MM.1S (cell line): ENCODE results near the gene TMEM132D.

Experiments
- DNase-seq: peaks from one replicate; pipeline ENCODE4 v3.0.0-alpha.2; 2015
- H2AFZ ChIP-seq: fragments of 300-600 bp; sonication (generic); 2 replicates; pipeline ENCODE4 v1.6.0; 2016; ENCODE audit warnings: antibody characterized with exemption, low read length
- H3F3A ChIP-seq: fragments of 300-600 bp; sonication (generic); 2 replicates; pipeline ENCODE4 v1.6.1; 2016; ENCODE audit warnings: mild to moderate bottlenecking, antibody characterized with exemption, low read length, moderate library complexity, mixed read lengths; ENCODE audit not compliant: insufficient read depth
- H3K27ac ChIP-seq: fragments of 300-600 bp; sonication (generic); 2 replicates; pipeline ENCODE4 v1.5.1; 2016; ENCODE audit warnings: mild to moderate bottlenecking, low read length
- H3K27me3 ChIP-seq: fragments of 300-600 bp; sonication (generic); replicated peaks from 2 replicates; pipeline ENCODE4 v1.6.0; 2016; ENCODE audit warnings: low read length; ENCODE audit not compliant: insufficient read depth
- H3K36me3 ChIP-seq: fragments of 300-600 bp; sonication (generic); replicated peaks from 2 replicates; pipeline ENCODE4 v1.6.1; 2016; ENCODE audit warnings: mild to moderate bottlenecking, low read length, mixed read lengths; ENCODE audit not compliant: insufficient read depth
- H3K4me1 ChIP-seq: fragments of 300-600 bp; sonication (generic); 2 replicates; pipeline ENCODE4 v1.6.1; 2016; ENCODE audit warnings: low read length, mixed read lengths
- H3K4me2 ChIP-seq: fragments of 300-600 bp; sonication (generic); 2 replicates; pipeline ENCODE4 v1.6.0; 2016; ENCODE audit warnings: low read depth, low read length
- H3K4me3 ChIP-seq: fragments of 300-600 bp; sonication (generic); 2 replicates; pipeline ENCODE4 v1.5.1; 2016; ENCODE audit warnings: low read length, mixed read lengths
- H3K79me2 ChIP-seq: fragments of 300-600 bp; sonication (generic); 2 replicates; pipeline ENCODE4 v1.6.1; 2016; ENCODE audit warnings: mixed run types, low read length, mixed read lengths
- H3K9ac ChIP-seq: fragments of 300-600 bp; sonication (generic); 2 replicates; pipeline ENCODE4 v1.6.1; 2016; ENCODE audit warnings: low read length, mixed read lengths
- H3K9me2 ChIP-seq: fragments of 300-600 bp; sonication (generic); replicated peaks from 2 replicates; pipeline ENCODE4 v1.6.1; 2016; ENCODE audit warnings: mild to moderate bottlenecking, low read length, mixed read lengths; ENCODE audit not compliant: insufficient read depth
- H3K9me3 ChIP-seq: fragments of 300-600 bp; sonication (generic); replicated peaks from 2 replicates; pipeline ENCODE4 v1.6.1; 2016; ENCODE audit warnings: mild to moderate bottlenecking, low read length, mixed read lengths; ENCODE audit not compliant: insufficient read depth
- H4K20me1 ChIP-seq: fragments of 300-600 bp; sonication (generic); 2 replicates; pipeline ENCODE4 v1.6.1; 2016; ENCODE audit warnings: mild to moderate bottlenecking, low read length, moderate library complexity, mixed read lengths; ENCODE audit not compliant: insufficient read depth
- EZH2 ChIP-seq: fragments of 300-600 bp; sonication (generic); optimal IDR thresholded peaks from 2 replicates; pipeline ENCODE3; 2017; ENCODE audit warnings: low read depth, mild to moderate bottlenecking, antibody characterized with exemption, low read length, mixed read lengths
- EZH2phosphoT487 ChIP-seq: fragments of 300-600 bp; sonication (generic); IDR thresholded peaks from 2 replicates; pipeline ENCODE4 v1.6.1; 2018; ENCODE audit warnings: antibody characterized with exemption, low read length
- TF ChIP-seq, protein P1 (sequence below): fragments of 300-600 bp; sonication (generic); IDR thresholded peaks from 2 replicates; pipeline ENCODE4 v1.5.1; 2016; ENCODE audit warnings: antibody characterized with exemption, low read length, mixed read lengths

TMEM132D gene

DNA sequence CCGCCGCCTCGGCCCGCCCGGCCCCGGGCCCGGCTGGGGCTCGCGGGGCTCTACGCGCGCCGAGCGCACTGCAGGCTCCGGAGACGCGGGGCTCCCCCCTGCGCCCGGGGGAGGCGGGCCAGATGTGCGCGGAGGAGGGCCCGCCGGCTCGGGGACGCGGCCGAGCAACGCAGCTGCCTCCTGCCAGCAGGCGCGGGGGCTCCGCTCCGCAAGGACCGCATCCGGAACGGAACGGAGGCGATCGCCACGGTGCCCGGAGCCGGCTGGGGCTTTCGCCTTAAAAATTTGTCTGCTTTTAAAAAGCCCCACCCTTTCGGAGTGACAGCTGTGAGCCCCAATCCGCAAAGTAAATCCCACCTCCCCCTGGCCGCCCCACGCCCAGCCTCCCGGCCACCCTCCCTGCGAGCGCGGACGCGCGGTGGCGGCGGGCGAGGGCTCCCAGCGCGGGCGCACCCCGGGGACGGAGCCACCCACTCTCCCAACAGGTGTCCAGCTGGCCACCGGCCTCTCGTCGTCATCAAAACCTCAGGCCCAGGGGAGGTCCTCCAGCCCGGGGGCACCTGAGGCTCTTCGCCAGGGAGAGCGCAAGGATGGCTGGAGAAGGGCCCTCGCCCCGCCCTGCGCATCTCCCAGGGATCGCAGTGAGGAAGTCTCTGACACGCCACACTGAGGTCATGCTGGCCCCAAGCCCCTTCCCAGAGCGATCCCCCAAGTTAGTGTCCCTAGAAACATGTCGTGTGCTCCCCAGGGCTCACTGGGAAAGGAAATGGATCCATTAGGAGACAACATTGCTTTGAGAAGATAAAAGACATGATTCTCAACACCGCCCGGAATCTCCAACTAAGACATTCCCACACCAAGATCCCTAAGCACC is at the start of gene TMEM132D:
Gene TMEM132D, minus strand, starts transcription at position 70 of the 874 bp plus-strand sequence.
- Histone ChIP-seq H3K79me2 (no peaks in the 10 kb centered on the region), H3K9ac (no peak within 1 kb of the TSS), H4K20me1 (no peaks in the 10 kb centered on the region), H3K27me3 (no peaks in the 10 kb centered on the region), H2AFZ (no peak within 1 kb of the TSS), H3K36me3 (no peaks in the 10 kb centered on the region), H3K4me2 (no peak within 1 kb of the TSS), H3K4me1 (no peaks in the 10 kb centered on the region), H3K9me3 (no peaks in the 10 kb centered on the region), H3F3A (no peaks in the 10 kb centered on the region), H3K4me3 (no peak within 1 kb of the TSS), H3K9me2 (no peaks in the 10 kb centered on the region), H3K27ac (no peak within 1 kb of the TSS)
- no peak for DNase-seq
- no peak for TF ChIP-seq EZH2
- no peak for TF ChIP-seq EZH2phosphoT487
- TF ChIP-seq, protein P1, sequence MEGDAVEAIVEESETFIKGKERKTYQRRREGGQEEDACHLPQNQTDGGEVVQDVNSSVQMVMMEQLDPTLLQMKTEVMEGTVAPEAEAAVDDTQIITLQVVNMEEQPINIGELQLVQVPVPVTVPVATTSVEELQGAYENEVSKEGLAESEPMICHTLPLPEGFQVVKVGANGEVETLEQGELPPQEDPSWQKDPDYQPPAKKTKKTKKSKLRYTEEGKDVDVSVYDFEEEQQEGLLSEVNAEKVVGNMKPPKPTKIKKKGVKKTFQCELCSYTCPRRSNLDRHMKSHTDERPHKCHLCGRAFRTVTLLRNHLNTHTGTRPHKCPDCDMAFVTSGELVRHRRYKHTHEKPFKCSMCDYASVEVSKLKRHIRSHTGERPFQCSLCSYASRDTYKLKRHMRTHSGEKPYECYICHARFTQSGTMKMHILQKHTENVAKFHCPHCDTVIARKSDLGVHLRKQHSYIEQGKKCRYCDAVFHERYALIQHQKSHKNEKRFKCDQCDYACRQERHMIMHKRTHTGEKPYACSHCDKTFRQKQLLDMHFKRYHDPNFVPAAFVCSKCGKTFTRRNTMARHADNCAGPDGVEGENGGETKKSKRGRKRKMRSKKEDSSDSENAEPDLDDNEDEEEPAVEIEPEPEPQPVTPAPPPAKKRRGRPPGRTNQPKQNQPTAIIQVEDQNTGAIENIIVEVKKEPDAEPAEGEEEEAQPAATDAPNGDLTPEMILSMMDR, result no peak

DNA sequence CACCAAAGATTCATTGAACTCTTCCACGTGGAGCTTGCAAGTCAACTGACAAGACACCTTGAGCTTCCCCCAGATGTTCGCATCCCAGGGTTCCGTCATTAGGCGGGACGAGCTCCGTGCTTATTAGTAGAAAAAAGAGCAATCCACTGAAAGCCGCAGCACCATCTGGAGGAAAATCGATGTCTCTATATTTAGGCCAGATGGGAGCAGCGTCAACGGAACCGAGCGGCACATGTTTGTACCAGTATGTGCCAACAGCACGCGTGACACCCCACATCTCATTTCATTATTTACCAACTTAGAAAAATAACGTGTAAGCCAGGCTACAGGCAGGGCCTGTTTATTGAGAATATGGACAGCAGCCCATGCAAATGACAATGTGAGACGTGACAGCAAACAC is 45.8 kb upstream of the TMEM132D start:
- H2AFZ ChIP-seq, result no peak overlapping the region
- H3K9me2 ChIP-seq, result no peaks in the 10 kb centered on the region
- H3K4me2 ChIP-seq, result no peak overlapping the region
- H3K27ac ChIP-seq, result no peak overlapping the region
- no peaks in the 10 kb centered on the region for H3K36me3 ChIP-seq
- H3K9me3 ChIP-seq, result no peaks in the 10 kb centered on the region
- TF ChIP-seq, protein P1, result no peak
- no peak for TF ChIP-seq EZH2phosphoT487
- H3K79me2 ChIP-seq, result no peaks in the 10 kb centered on the region
- H3F3A ChIP-seq, result no peaks in the 10 kb centered on the region
- no peak overlapping the region for H3K9ac ChIP-seq
- no peaks in the 10 kb centered on the region for H3K4me1 ChIP-seq
- no peaks in the 10 kb centered on the region for H3K27me3 ChIP-seq
- H3K4me3 ChIP-seq, result no peak overlapping the region
- no peak for DNase-seq
- H4K20me1 ChIP-seq, result no peaks in the 10 kb centered on the region

DNA sequence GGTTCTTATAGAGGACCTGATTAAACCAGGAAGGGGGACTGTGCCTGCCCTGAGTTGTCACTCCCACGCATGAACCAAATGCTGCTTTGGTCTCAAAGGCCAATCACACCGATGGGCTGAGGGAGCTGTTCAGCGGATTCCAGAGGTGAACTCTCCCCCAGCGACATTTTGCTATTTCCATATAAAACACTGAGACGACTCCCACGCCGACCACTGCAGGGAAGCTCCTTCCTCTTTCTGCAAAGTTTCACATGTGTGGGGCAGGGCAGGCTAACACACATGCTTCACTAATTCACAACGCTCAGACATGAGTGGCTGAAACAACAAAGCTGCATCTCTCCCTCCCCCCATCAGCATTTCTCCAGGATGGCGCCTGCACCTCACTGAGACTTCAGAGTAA is 37.8 kb upstream of the TMEM132D start:
- H3K4me3 ChIP-seq, result no peak overlapping the region
- H3K4me1 ChIP-seq, result no peaks in the 10 kb centered on the region
- no peaks in the 10 kb centered on the region for H3K9me3 ChIP-seq
- no peaks in the 10 kb centered on the region for H3K79me2 ChIP-seq
- H2AFZ ChIP-seq, result no peak overlapping the region
- H3K9ac ChIP-seq, result no peak overlapping the region
- H3K27me3 ChIP-seq, result no peaks in the 10 kb centered on the region
- no peak overlapping the region for H3K27ac ChIP-seq
- H3F3A ChIP-seq, result no peaks in the 10 kb centered on the region
- TF ChIP-seq EZH2 (no peak), EZH2phosphoT487 (no peak)
- TF ChIP-seq, protein P1, result no peak
- H3K4me2 ChIP-seq, result no peak overlapping the region
- H4K20me1 ChIP-seq, result no peaks in the 10 kb centered on the region
- DNase-seq, result no peak
- no peaks in the 10 kb centered on the region for H3K9me2 ChIP-seq
- no peaks in the 10 kb centered on the region for H3K36me3 ChIP-seq
